GM12878 (cell line): Measurements from ENCODE around the gene PNMT.

Source experiments
- NRF1 ChIP-seq: conservative IDR thresholded peaks from 2 replicates; pipeline ENCODE4 v1.6.1; 2011; ENCODE audit warnings: mild to moderate bottlenecking, low read depth, low read length, improper control_type of control experiment
- RCOR1 ChIP-seq: conservative IDR thresholded peaks from 2 replicates; pipeline ENCODE4 v1.6.1; 2012; ENCODE audit warnings: low read depth, low read length, improper control_type of control experiment
- TARDBP ChIP-seq: IDR thresholded peaks from 2 replicates; pipeline ENCODE4 v1.6.1; 2016; ENCODE audit warnings: borderline replicate concordance
- USF1 ChIP-seq: IDR thresholded peaks from 2 replicates; pipeline ENCODE4 v1.6.1; 2011; ENCODE audit warnings: borderline replicate concordance, low read depth, mild to moderate bottlenecking, moderate library complexity, mixed read lengths, low read length; ENCODE audit not compliant: insufficient read depth; ENCODE audit errors: extremely low read length

GRCh38 chr17:39636587-39636926 lies 31.7 kb upstream of the PNMT start:
- TF ChIP-seq TARDBP, result no peak
- no peak for TF ChIP-seq USF1
- TF ChIP-seq NRF1, result no peak
- no peak for TF ChIP-seq RCOR1
